HG02678 (cell line): Measurements from ENCODE around the gene SPAAR.
"Not testable (repeated sequence)": the region's sequence is repeated elsewhere in the genome, so short reads cannot be mapped to it uniquely, and the experiment has no call there.

Source experiments
- ATAC-seq: cut with Tn5 transposase; IDR thresholded peaks from one replicate; pipeline ENCODE4 v1.9.1; 2021; ENCODE audit warnings: mild to moderate bottlenecking, moderate library complexity; ENCODE audit not compliant: unreplicated experiment

Gene SPAAR, protein sequence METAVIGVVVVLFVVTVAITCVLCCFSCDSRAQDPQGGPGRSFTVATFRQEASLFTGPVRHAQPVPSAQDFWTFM

DNA sequence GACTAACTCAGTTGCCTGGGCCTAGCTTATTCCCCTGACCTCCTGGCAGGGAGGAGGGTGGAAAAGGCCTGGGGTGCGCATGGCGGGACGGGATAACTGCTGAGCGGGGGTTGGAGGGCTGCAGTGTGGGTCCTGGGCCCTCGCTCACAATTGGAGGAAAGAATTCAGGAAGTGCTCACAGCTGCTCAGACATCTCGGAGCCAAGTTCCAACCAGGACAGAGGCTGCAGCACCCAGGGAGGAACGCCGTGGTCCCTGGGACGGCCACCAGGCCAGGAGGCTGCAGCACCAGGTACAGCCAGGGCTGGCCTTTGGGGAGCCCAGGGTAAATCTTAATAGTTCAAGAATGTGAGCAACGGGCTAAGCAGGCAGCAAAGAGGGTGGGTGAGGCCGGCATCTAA, at the start of gene SPAAR:
TSS of gene SPAAR (plus strand) at position 217 of the 400 bp plus-strand sequence. CDS start 974 bp downstream, outside the sequence.
- ATAC-seq, result no peak

DNA sequence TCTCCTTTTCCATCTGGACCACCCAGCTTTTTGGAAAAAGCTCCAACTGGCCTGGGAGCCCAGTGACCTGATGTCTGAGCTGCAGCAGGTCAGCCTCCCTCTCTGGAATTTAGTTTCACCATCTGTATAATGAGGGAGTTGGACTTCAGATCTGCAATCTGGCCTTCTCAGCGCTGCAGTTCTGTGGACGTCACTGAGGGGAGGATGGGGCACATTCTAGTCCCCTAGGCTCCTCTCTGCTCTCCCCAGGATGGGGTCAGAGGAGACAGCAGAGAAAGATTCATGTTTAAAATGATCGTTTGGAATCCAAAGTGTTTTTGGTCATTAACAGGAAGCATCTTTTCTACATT, 49.3 kb upstream of the SPAAR start:
- ATAC-seq, result no peak

DNA sequence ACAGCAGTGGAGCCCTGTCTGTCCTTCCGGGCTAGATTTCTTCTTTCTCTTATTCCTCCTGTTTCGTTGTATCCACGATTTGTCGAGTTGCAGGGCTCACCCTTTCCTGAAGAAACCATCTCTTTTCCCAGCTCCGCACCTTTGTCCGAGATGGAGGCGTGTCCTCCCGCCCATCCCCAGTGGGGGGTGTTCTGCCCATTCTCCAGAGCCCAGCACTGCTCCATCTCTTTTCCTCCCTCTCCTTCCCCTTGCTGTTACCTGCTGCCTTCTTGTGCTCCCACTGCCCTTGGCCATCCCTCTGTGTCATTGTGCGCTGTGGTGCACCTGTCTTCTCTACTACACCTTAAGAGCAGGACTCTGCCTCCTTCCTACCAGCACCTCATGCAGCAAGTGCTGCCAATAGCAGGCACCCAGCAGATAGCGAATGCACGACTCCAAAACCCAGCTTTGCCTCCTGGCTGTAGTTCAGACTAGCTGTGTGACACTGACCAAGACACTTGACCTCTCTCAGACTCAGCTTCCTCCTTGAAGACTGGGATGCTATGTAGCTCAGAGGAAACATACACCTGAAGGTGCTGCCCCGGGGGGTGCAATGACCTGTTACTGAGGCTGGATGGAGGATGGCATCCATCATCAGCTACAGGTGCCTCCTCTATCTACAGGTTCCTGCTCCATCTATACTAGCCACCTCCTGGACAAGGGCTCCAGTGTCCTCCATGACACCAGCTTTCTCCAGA, 48.0 kb upstream of the SPAAR start:
- no peak for ATAC-seq

DNA sequence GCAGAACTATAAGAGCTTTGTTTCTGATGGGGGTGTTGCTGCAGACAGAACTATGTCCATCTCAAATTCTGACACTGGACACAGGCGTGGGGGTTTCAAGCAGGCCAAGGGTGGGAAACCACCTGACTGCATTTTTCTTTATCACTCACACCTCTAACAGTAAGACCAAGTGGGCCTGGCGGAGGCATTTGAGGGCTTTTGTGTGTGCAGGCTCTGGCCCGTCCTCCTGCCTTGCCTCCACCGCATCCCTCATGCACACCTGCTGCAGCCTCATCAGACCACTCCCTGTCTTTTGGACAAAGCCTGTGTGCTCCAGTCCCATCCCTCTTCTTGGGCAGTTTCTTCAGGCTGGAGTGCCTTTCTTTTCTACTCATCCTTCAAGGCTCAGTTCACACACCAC, 47.0 kb upstream of the SPAAR start:
- ATAC-seq, result no peak

DNA sequence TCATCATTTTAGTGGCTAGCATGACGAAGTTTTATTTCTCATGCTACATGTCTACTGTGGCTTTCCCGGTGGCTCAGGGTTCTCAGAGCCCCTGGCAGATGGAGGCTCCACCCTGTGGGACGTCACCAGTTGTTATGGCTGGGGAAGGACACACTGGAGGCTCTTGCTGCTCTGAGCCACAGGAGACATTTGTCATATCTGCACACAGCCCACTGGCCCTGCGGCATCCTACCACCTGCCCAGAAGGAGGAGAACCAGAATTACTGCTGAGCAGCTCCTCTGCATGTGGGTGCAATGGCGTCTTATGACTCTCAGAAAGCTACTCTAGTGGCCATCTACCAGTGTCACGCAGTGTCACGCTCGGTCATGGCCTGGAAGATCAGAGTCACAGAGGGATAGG, 45.7 kb upstream of the SPAAR start:
- ATAC-seq, result no peak

DNA sequence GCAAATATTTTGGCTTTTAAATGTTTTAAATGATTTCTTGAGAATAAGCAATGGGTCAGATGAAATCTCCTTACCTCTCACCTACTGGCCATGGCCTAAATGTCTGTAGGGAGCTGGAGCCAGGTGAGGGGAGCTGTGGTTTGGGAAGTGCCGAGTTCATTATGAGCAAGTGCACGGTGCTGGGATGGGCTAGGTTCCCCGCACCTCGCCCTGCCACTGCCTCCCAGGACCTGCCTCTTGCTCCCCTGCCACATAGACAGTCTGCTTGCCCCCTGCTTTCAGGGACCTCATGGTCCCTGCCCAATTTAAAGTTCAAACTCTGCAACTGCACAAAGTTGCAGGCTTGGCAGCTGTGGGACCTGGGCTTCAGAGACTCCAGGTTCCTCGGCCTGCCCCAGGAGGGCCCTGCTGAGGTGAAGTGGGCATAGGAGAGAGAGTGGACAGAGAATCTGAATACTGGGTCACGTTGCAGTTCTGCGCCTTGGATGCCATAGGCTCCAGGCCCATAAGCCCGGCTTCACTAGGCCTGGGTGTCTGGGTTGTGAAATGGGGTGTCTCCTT, 44.5 kb upstream of the SPAAR start:
- no peak for ATAC-seq

DNA sequence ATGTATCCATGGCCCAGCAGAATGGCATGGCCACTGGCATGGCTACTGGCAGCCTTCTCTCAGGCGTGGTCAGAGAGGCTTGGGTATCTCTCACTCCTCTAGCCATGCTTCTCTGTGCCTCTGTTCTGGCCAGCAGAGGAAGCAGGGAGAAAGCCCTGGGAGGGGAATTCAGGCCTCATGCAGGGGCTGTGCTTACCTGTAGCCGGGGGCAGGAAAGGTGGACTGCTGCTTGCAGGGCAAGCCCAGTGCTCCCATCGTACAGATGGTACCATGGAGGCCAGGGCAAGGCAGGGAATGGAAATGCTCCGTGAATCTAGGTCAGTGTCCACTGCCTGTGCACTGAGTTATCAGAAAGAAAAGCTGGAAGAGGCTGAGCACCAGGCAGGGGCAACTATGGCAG, 41.8 kb upstream of the SPAAR start:
- ATAC-seq, result no peak

DNA sequence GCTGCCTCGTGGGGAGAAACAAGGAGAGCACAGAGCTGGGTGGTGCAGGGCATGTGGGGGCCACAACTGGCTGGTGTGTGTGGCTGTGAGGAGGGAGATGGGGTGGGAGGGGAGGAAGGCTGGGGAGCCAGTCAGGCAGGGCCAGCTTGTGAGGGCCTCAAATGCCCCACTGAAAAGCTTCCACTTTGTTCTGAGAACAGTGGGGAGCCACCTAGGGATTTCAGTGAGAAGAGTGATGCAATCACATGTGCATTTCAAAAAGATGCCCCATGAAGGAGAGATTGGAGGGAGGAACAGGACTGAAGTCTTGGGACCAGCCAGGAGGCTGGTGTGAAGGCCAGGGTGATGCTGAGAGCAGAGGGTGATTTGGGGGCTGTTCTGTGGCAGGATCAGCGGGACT, 40.4 kb upstream of the SPAAR start:
- no peak for ATAC-seq

DNA sequence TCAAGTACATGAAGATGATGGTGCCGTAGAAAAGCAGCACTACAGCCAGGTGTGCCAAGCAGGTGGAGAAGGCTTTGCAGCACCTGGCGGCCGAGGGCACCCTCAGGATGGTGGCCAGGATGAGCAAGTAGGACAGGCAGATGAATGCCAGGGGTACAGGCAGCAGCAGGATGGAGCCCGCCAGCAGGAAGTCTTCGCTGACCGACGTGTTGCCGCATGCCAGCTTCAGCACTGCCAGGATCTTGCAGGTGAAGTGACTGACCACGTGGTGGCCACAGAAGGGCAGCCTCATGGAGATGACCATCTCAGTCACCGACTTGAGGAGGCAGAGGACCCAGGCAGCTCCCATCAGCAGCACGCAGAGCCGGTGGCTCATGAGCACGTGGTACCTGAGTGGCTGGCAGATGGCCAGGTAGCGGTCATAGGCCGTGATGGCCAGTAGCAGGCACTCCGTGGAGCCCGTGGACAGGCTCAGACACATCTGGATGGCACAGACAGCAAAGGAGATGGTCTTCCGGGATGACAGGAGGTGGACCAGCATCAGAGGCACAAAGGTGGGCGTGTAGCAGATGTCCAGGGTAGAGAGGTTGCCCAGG, 39.6 kb upstream of the SPAAR start:
- ATAC-seq, result no peak

DNA sequence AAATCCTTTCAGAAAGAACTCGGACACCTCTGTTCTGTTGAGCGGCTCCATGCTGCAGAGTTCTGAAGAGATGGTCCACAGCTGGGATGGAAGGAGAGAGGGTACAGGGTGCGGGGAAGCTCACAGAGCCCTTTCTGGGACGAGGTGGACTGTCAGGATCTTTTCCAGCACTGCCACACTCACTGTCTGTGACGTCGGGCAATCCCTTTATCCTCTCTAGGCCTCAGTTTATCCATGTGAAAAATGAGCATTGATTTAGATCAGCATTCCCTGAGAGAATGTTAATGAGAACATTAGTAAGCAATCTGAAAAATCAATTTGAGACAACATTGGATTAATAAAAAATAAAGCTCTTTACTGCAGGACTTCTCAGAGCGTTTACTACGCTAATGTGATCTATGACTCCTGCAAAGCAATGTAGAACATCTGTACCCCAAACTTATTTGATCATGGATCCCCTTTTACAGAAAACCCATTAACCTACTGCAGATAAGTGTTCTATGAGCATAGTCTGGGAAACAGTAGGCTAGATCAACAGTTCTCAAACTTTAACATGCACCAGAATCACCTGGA, 38.9 kb upstream of the SPAAR start, which contains the start of gene OR13J1:
TSS of gene OR13J1 (minus strand) at position 51 of the 573 bp plus-strand sequence. CDS start at position 51, 0 bp downstream.
- ATAC-seq, result no peak

DNA sequence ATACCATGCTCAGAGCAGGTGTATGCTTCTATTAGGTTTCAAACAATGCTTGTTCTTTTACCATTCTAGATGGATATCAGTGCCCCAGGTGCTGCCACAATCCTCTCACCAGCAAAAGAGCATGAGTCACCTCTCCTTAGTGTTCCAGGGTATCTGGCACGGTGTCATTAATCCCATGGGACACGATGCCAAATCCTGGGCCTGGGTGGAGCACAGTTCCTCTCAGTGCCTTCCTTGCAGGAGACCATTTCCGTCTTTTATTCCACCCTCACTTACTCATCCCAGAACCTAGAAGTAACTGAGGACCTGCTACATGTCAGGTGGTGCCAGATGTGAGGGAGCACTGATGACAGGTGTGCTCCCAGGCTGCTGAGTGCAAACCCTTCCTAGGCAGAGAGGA, 37.7 kb upstream of the SPAAR start:
- ATAC-seq, result no peak

DNA sequence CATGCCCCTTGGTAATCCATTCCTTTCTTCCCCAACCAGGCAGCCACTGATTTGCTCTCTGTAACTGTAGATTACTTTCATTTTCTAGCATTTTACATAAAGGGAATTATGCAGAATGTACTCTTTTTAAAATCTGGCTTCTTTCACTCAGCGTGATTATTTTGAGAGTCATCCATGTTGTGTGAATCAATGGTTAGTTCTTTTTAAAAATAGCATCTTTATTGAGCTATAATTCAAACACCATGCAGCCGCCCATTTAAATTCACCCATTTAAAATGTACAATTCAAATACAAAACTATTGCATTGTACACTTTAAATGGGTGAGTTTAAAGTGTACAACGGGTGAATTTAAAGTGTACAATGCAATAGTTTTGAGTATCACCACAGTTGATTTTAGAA, 36.8 kb upstream of the SPAAR start:
- ATAC-seq, result no peak

DNA sequence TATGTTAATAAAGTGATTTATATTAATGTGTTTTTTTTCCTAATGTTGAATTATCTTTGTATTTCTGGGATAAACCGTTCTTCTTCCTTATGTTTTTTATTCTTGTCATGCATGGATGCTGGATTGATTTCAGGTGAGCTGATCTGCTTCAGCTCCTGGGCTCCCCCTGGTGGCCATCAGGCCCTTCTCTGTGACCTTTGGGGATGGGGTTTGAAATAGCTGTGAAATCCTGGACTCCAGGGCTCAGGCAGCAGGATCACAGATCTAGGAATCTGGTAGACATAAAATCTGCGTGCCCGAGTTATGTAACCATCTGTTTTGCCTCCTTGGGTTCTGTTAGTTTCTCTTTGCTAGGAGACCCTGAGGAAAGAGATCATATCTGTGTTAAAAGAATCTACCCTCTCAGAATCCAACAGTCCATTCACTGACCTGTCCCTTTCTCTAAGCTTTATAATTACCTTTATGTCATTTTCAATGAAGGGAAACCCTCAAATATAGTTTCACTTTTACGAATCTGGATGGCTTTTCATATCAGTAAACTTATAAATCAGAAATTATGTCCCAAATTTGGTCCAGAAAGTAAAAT, 26.9 kb upstream of the SPAAR start:
- ATAC-seq, result no peak

DNA sequence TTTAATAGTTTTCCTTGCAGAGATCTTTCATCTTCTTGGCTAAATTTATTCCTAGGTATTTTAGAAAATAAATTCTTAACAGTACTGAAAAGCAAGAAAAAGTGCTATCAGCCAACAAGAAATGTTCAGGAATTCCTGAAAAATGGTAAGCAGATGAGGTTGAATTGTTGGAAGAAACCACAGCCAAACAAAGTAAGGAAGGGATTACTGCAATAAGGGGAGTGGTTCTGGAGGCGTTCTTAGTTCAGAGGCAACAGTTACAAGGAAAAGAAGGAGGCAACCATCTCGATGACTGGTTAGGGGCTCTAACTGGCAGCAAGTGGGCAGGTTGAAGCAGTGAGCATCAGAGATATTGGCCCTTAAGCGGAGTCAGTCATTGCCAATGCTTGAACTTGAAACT, 26.3 kb upstream of the SPAAR start:
- ATAC-seq, result no peak

DNA sequence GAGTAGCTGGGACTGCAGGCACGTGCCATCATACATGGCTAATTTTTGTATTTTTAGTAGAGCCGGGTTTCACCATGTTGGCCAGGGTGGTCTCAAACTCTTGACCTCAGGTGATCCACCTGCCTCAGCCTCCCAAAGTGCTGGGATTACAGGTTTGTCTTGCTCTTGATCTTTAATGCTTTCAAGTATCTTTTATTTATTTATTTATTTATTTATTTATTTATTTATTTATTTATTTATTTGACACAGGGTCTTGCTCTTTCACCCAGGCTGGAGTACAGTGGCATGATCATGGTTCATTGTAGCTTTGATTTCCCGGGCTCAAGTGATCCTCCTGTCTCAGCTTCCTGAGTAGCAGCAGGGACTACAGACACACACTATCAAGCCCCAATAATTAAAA, 24.4 kb upstream of the SPAAR start:
- not testable (repeated sequence) for ATAC-seq

DNA sequence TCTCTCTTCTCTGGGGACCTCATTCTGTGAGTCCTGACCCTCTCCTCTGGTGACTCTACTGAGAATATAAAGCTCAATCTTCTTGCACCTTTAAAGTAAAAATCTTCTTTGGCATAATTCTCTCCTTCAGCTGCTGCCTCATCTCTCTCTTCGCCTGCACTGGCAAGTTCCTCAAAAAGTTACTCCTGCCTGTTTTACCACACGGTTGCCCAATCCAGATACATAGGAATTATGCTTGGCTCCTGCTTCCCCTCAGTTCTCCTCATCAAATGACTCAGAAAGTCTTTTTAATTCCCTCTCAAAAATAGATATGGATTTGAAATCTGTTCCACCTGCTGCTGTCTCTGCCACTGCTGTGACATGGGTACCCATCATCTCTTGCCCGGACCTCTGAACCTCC, 17.6 kb upstream of the SPAAR start:
- ATAC-seq, result no peak

DNA sequence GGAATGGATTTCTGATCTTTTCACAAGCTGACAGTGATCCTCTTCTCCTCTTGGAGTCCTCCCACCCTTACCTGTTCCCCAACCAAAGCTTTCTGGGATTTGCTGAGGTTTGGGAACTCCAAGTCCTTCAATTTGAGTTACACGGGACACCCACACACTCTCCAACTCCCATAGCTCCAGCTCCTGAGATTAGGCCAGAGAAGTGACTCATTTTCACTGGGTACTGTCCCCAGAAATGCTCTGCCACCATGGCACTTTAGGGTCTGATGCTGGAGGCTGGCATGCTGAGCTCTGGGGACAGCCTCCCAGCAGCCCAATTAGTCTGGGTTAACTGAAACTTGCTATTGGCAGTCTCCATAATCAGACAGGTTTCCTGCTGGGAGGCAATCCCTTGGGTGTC, 17.2 kb upstream of the SPAAR start:
- no peak for ATAC-seq

DNA sequence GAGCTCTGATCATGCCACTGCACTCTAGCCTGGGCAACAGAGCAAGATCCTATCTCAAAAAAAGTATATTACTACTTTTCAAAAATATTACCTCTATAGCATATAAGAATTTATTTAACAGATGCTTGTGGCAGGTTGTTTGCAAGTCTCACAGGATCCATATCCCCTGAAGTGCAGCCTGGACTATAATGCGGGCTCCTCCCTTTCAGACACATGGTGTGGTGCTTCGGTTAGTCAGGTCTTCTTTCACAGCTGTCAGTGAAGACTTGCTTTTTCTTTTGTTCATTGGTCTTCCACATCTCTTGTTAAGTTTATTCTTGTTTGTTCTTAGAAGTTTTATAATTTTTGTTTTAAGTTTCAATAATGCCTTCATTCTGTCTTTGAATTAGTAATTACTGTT, 12.7 kb upstream of the SPAAR start:
- no peak for ATAC-seq

DNA sequence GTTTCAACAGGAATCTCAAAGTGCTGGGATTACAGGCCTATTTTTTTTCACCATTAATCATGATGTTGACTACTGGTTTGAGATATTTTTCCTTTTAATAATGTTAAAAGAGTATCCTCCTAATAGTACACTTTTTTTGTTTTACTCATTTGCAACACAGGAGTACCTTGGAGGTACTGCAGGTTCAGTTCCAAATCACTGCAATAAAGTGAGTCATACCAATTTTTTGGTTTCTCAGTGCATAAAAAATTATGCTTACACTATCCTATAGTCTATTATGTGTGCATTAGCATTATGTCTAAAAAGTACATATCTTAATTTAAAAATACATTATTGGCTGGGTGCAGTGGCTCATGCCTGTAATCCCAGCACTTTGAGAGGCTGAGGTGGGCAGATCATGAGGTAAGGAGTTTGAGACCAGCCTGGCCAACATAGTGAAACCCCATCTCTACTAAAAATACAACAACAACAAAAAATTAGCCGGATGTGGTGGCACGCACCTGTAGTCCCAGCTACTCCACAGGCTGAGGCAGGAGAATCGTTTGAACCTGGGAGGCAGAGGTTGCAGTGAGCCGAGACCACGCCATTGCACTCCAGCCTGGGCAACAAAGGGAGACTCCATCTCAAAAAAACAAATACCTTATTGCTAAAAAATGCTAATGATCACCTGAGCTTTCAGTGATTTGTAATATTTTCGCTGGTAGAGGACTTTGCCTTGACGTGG, 11.8 kb upstream of the SPAAR start:
- not testable (repeated sequence) for ATAC-seq

DNA sequence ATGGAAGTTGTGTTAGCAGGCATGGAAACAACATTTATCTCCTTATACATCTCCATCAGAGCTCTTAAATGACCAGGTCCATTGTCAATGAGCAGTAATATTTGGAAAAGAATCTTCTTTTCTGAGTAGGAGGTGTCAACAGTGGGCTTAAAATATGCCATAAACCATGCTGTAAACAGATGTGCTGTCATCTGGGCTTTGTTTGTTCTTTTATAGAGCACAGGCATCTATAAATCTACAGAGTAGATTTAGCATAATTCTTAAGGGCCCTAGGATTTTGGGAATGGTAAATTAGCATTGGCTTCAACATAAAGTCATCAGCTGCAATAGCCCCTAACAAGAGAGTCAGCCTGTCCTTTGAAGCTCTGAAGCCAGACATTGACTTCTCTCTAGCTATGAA, 11.0 kb upstream of the SPAAR start:
- no peak for ATAC-seq

DNA sequence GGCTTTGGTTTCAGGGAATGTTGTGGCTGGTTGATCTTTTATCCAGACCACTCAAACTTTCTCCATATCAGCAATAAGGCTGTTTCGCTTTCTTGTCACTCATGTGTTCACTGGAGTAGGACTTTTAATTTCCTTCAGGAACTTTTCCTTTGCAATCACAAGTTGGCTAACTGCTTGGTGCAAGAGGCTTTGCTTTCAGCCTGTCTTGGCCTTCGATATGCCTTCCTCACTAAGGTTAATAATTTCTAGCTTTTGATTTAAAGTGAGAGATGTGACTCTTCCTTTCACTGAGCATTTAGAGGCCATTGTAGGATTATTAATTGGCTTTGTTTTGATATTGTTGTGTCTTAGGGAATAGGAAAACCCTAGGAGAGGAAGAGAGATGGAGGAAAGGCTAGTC, 10.3 kb upstream of the SPAAR start:
- ATAC-seq, result no peak
